Measurements from ENCODE around the gene GSE1.

- TF ChIP-seq, protein P1, sequence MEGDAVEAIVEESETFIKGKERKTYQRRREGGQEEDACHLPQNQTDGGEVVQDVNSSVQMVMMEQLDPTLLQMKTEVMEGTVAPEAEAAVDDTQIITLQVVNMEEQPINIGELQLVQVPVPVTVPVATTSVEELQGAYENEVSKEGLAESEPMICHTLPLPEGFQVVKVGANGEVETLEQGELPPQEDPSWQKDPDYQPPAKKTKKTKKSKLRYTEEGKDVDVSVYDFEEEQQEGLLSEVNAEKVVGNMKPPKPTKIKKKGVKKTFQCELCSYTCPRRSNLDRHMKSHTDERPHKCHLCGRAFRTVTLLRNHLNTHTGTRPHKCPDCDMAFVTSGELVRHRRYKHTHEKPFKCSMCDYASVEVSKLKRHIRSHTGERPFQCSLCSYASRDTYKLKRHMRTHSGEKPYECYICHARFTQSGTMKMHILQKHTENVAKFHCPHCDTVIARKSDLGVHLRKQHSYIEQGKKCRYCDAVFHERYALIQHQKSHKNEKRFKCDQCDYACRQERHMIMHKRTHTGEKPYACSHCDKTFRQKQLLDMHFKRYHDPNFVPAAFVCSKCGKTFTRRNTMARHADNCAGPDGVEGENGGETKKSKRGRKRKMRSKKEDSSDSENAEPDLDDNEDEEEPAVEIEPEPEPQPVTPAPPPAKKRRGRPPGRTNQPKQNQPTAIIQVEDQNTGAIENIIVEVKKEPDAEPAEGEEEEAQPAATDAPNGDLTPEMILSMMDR (IDR thresholded peaks at IDR 0.05), result no peak
- TF ChIP-seq ZFX (IDR thresholded peaks at IDR 0.05; ENCODE audit: borderline replicate concordance), result no peak
Measured at GRCh38 chr16:85710732-85711131, 97.6 kb downstream of the GSE1 start.
